GM15510 (cell line): ENCODE data around the gene ZBTB16.

Experiments
- POLR2A ChIP-seq: IDR thresholded peaks from 3 replicates; pipeline ENCODE4 v1.6.1; 2011; ENCODE audit warnings: borderline replicate concordance; ENCODE audit not compliant: insufficient read length; ENCODE audit errors: extremely low read depth

Gene ZBTB16

GRCh38 chr11:114201219-114201618 is 141.7 kb downstream of the ZBTB16 start:
- TF ChIP-seq POLR2A = no peak

GRCh38 chr11:114202011-114202609 is 142.6 kb downstream of the ZBTB16 start:
- TF ChIP-seq POLR2A = no peak

- no peak for TF ChIP-seq POLR2A
These were observed 147.6 kb downstream of the ZBTB16 start for GRCh38 chr11:114207096-114207495.

GRCh38 chr11:114208377-114208776 is 148.9 kb downstream of the ZBTB16 start:
- TF ChIP-seq POLR2A = no peak

- TF ChIP-seq POLR2A = no peak
These were observed 149.8 kb downstream of the ZBTB16 start for GRCh38 chr11:114209343-114209742.

- TF ChIP-seq POLR2A = no peak
These were observed 150.4 kb downstream of the ZBTB16 start for GRCh38 chr11:114209904-114210303.

- TF ChIP-seq POLR2A = no peak
These were observed 152.1 kb downstream of the ZBTB16 start for GRCh38 chr11:114211444-114212121.

GRCh38 chr11:114213622-114214021 is 154.1 kb downstream of the ZBTB16 start:
- no peak for TF ChIP-seq POLR2A

GRCh38 chr11:114215428-114215827 is 155.9 kb downstream of the ZBTB16 start:
- TF ChIP-seq POLR2A = no peak

- no peak for TF ChIP-seq POLR2A
These were observed 156.6 kb downstream of the ZBTB16 start for GRCh38 chr11:114215871-114216795.

GRCh38 chr11:114216796-114217180 is 157.3 kb downstream of the ZBTB16 start:
- no peak for TF ChIP-seq POLR2A

GRCh38 chr11:114218508-114218907 is 159.0 kb downstream of the ZBTB16 start:
- no peak for TF ChIP-seq POLR2A

- no peak for TF ChIP-seq POLR2A
These were observed 160.2 kb downstream of the ZBTB16 start for GRCh38 chr11:114219559-114220349.

- TF ChIP-seq POLR2A = no peak
These were observed 161.5 kb downstream of the ZBTB16 start for GRCh38 chr11:114221037-114221436.
